Spleen (tissue), 11 donors: ENCODE data around the gene SLC1A2. TPM values are rescaled to one million over a fixed set of nuclear protein-coding genes. Genes with fewer than 3 reads are reported as not detected.
A peak's percentile ranks its signal among the peaks of the same experiment; 100 is the strongest.

Experiments
- DNase-seq: peaks from one replicate; pipeline ENCODE4 v3.0.0-alpha.2; 2020
- H3K27ac ChIP-seq, 8 donors: fragments of 200-600 bp; sonication (generic) in 7 of 8; 1 replicate in 4 of 8; 2 replicates in 4 of 8; pipeline versions ENCODE4 v1.5.0 to v1.8.0; 2016 to 2021; ENCODE audit warnings: inconsistent platforms in 4 of 8, mild to moderate bottlenecking in 4 of 8, moderate library complexity in 1 of 8
- H3K27me3 ChIP-seq, 7 donors: fragments of 200-600 bp; sonication (generic) in 6 of 7; replicated peaks in 1 of 7; 1 replicate in 4 of 7; 2 replicates in 3 of 7; pipeline versions ENCODE4 v1.5.0 to v1.8.0; 2016 to 2021; ENCODE audit warnings: inconsistent platforms in 3 of 7, mild to moderate bottlenecking in 1 of 7
- H3K36me3 ChIP-seq, 6 donors: fragments of 200-600 bp; sonication (generic) in 5 of 6; 1 replicate in 4 of 6; 2 replicates in 2 of 6; pipeline versions ENCODE4 v1.5.0 to v1.8.0; 2016 to 2021; ENCODE audit warnings: inconsistent platforms in 2 of 6
- H3K4me1 ChIP-seq, 6 donors: fragments of 200-600 bp; sonication (generic) in 5 of 6; 1 replicate in 3 of 6; 2 replicates in 3 of 6; pipeline versions ENCODE4 v1.5.0 to v1.8.0; 2016 to 2021; ENCODE audit warnings: inconsistent platforms in 3 of 6
- H3K4me3 ChIP-seq, 8 donors: fragments of 200-600 bp; sonication (generic) in 7 of 8; 1 replicate in 4 of 8; 2 replicates in 4 of 8; pipeline versions ENCODE4 v1.5.0 to v1.8.0; 2016 to 2021; ENCODE audit warnings: inconsistent platforms in 4 of 8, mild to moderate bottlenecking in 4 of 8, moderate library complexity in 2 of 8
- H3K9me3 ChIP-seq, 8 donors: fragments of 200-600 bp; sonication (generic) in 7 of 8; 1 replicate in 4 of 8; 2 replicates in 4 of 8; pipeline versions ENCODE4 v1.5.0 to v1.8.0; 2016 to 2021; ENCODE audit warnings: inconsistent platforms in 4 of 8
- POLR2A ChIP-seq, 3 donors: fragments of 450-650 bp; IDR thresholded peaks; one replicate each; pipeline ENCODE4 v1.5.1; 2017; ENCODE audit warnings: antibody characterized with exemption in 3 of 3, mild to moderate bottlenecking in 1 of 3
- POLR2AphosphoS5 ChIP-seq, 3 donors: sonication (generic); formaldehyde crosslinking; IDR thresholded peaks; one replicate each; pipeline ENCODE4 v1.5.1; 2017; ENCODE audit warnings: antibody characterized with exemption in 3 of 3
- WGBS, 5 donors: extraction: QIAGEN DNeasy Blood & Tissue Kit in 3 of 5; methylation state at CpG; one replicate each; pipeline versions ENCODE4 v1.1.5 to v1.1.7; 2013 to 2018; 5-methylcytosine and 5-hydroxymethylcytosine counted together
- intact Hi-C: fragments of 100-400 bp; cut with DNase I; formaldehyde crosslinking; loops from one replicate; pipeline ENCODE4 v1.15.0; 2023; ENCODE audit warnings: low total_unique reads
- polyA plus RNA-seq, 3 donors: library from polyadenylated mRNA; stranded (reverse); fragments of 200-250 nt; gene quantifications; one replicate each; pipeline ENCODE4 v1.2.1, GENCODE V29; 2013
- total RNA-seq, 7 donors: library from RNA; depleted of rRNA in 3 of 7; stranded (reverse); fragments of >200 nt in 3 of 7; fragmentation: NEBNext Ultra II Directional in 4 of 7; extraction: Animal tissue kit (Norgen Biotek cat#: 25700) in 4 of 7; gene quantifications; one replicate each; pipeline versions ENCODE4 v1.1.0 to v1.2.1, GENCODE V29; 2016 to 2021
- TF ChIP-seq, protein P1 (sequence below), 11 experiments: fragments of 200-600 bp in 7 of 11; fragments of 450-650 bp in 4 of 11; sonication (generic) in 4 of 11; IDR thresholded peaks in 8 of 11; conservative IDR thresholded peaks in 3 of 11; 1 replicate in 7 of 11; 2 replicates in 4 of 11; pipeline versions ENCODE4 v1.4.0 to v1.8.0; 2016 to 2021; ENCODE audit warnings: antibody characterized with exemption in 11 of 11, inconsistent platforms in 4 of 11, mild to moderate bottlenecking in 1 of 11
- donor health status: healthy with polysubstance abuse.
- donor health status: DM: no; HTN: no; CAD: no; lungs with moderate emphysema.
- donor health status: DM: no; HTN: no; CAD: no.
- donor health status: Bipolar disorder and iron deficiency.
- donor health status: healthy.
- donor health status: DM: no; HTN: no; CAD: no.
- donor health status: DM: yes; HTN: yes; CAD: no.

The SLC1A2 gene
- total and polyA plus RNA-seq, 10 donors: 0.26 to 3.8 (median 0.93) TPM

DNA sequence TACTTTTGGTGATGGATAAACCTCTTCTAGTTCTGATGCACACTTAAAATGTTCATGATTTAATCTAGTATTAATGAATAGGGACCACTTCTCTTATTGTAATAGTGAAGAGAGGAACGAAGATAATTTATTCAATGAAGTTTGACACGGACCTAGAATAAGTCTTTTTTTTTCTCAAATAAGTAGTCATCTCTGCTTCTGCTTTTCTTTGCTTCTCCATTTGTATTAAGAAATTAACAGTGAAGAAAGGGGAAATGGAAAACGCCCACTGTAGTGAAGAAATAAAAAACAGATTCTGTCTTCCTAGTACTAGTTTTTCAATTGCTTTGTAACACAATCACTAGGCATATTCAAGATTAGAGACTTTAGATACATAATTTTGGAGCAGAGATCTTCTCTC lies 207.4 kb downstream of the SLC1A2 start:
- Histone ChIP-seq H3K27ac (peak overlapping the region in 7 of 8 donors; percentile 74 to 91 (median 82)), H3K27me3 (no peaks in the 10 kb centered on the region), H3K4me3 (peak overlapping the region in 1 of 8 donors; percentile 38), H3K36me3 (peaks cover 2 to 91% (median 38%) of the 10 kb centered on the region in 6 donors), H3K9me3 (peaks cover 0 to 14% (median 12%) of the 10 kb centered on the region in 8 donors), H3K4me1 (peaks cover 19 to 65% (median 43%) of the 10 kb centered on the region in 6 donors)
- intact Hi-C loops: no loop called here
- WGBS, 5 donors: 31 to 51% (median 49%) methylated on average over 3 of the region's 3 CpGs
- no peak for DNase-seq
- TF ChIP-seq POLR2A (IDR thresholded peaks at IDR 0.05) (no peak), POLR2AphosphoS5 (IDR thresholded peaks at IDR 0.05) (peak in 1 of 3 donors; percentile 15)

DNA sequence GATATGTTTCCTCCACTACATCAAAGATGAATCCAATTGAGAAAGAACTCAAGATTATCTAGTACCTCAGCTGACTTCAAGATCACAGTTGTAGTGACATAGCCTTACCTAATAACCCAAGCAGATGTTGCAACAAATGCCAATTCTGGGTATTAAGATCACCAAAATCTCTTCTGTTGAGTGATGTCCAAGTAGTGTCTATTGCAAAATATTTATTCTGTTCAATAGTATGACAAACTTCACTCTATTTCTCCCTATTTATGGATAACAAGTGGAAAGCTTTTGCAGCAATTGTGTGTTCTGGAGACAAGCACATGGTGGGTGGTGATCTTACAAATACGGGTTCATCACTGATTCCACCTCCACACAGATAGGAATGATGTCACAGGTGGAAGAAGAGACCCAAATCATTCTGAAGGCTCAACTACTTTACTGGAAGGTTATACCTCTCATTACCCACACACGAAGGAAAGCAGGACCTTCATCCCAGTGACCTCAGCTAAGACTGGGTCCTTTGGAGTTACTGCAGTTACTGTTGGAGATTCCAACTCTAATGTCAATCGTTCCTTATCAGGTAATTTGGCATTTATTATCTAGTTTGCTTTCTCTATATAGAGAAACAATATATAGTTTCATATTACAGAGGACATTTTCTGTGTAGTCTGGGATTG lies 208.3 kb downstream of the SLC1A2 start:
- intact Hi-C loops: no loop called here
- H3K4me3 ChIP-seq: no peak overlapping the region
- H3K9me3 ChIP-seq: peaks cover 0 to 14% (median 12%) of the 10 kb centered on the region in 8 donors
- TF ChIP-seq, protein P1, sequence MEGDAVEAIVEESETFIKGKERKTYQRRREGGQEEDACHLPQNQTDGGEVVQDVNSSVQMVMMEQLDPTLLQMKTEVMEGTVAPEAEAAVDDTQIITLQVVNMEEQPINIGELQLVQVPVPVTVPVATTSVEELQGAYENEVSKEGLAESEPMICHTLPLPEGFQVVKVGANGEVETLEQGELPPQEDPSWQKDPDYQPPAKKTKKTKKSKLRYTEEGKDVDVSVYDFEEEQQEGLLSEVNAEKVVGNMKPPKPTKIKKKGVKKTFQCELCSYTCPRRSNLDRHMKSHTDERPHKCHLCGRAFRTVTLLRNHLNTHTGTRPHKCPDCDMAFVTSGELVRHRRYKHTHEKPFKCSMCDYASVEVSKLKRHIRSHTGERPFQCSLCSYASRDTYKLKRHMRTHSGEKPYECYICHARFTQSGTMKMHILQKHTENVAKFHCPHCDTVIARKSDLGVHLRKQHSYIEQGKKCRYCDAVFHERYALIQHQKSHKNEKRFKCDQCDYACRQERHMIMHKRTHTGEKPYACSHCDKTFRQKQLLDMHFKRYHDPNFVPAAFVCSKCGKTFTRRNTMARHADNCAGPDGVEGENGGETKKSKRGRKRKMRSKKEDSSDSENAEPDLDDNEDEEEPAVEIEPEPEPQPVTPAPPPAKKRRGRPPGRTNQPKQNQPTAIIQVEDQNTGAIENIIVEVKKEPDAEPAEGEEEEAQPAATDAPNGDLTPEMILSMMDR (IDR thresholded peaks at IDR 0.05 in 8 of 11, conservative IDR thresholded peaks at IDR 0.05 in 3 of 11): no peak
- TF ChIP-seq POLR2AphosphoS5 (IDR thresholded peaks at IDR 0.05) (no peak), POLR2A (IDR thresholded peaks at IDR 0.05) (no peak)
- H3K4me1 ChIP-seq: peaks cover 19 to 58% (median 43%) of the 10 kb centered on the region in 6 donors
- H3K27ac ChIP-seq: peak overlapping the region in 6 of 8 donors; percentile 76 to 91 (median 84)
- WGBS, 5 donors: 83 to 92% (median 86%) methylated on average over 3 of the region's 3 CpGs
- peaks cover 2 to 91% (median 33%) of the 10 kb centered on the region in 6 donors for H3K36me3 ChIP-seq
- DNase-seq: no peak
- no peaks in the 10 kb centered on the region for H3K27me3 ChIP-seq

DNA sequence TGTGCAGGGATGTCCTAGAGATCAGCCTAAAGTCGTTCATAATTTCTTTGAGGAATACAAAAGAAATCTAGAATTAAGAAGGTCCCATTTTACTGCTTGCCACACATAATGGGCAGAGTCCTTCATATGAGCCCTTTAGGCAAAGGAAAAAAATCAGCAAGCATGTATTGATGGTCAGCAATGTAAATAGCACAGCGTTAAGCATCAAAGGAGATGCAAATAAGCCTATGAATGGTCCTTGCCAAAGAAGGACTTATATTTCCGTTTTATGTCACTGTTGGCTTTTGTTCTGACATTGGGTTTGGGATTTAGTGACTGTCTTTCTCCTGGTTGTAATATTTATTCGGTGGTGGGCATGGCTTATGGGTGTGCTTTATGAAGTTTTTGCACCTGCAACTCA lies 210.6 kb downstream of the SLC1A2 start:
- 66 to 88% (median 82%) methylated on average over 4 of the region's 4 CpGs for WGBS, 5 donors
- Histone ChIP-seq H3K36me3 (peaks cover 0 to 96% (median 38%) of the 10 kb centered on the region in 6 donors), H3K27me3 (no peaks in the 10 kb centered on the region), H3K27ac (no peak overlapping the region), H3K4me3 (no peak overlapping the region), H3K4me1 (peaks cover 9 to 52% (median 29%) of the 10 kb centered on the region in 6 donors), H3K9me3 (peaks cover 0 to 14% (median 12%) of the 10 kb centered on the region in 8 donors)
- no peak for DNase-seq
- intact Hi-C loops: no loop called here
- TF ChIP-seq, protein P1 (IDR thresholded peaks at IDR 0.05 in 8 of 11, conservative IDR thresholded peaks at IDR 0.05 in 3 of 11): no peak
- no peak for TF ChIP-seq POLR2AphosphoS5 (IDR thresholded peaks at IDR 0.05)
- TF ChIP-seq POLR2A (IDR thresholded peaks at IDR 0.05): no peak

DNA sequence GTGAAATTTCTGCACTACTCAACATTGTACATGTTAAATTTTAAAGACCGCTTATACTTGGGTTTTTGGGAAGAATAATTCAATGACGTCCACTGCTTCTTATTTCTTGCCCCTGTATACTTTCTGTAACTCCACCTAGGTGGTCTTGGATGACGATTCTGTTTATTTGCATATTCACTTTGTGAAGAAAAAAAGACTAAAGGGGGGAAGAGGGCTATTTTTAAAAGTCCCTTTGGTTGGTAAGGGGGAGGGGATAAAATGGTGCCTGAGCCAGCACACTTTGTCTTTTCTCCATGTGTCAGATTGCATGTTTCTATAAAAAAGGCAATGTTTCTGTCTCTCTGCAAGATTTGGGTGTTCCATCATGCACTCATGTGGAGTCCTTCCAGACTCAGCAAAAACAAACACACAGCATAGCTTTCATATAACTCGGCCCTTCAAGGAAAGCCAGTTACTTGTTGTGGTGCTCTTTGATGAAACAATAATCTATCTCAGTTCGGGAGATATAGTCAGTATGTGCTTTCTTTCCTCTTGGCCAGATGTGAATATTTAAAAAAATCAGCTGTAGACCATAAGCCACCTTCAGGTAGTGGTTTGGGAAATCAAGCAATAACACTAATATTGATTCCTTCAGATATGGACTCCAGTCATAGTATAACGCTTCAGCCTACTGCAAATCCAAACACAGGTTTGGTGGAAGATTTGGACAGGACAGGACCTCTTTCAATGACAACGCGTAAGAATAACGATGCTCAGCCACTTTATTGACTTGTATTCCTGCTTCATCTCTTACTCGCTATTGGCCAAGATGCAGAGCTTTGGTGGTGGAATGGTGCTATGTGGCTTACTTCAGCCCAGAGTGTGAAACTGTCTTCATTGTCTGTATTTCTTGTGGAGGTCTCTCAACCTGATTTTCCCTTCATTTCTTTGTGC lies 211.6 kb downstream of the SLC1A2 start:
- intact Hi-C loops: no loop called here

More for the DNA sequence above, 211.6 kb downstream of the SLC1A2 start:
- Histone ChIP-seq H3K27ac (no peak overlapping the region), H3K4me1 (peaks cover 9 to 42% (median 20%) of the 10 kb centered on the region in 6 donors), H3K9me3 (peaks cover 0 to 14% (median 12%) of the 10 kb centered on the region in 8 donors), H3K27me3 (no peaks in the 10 kb centered on the region), H3K36me3 (peaks cover 0 to 93% (median 40%) of the 10 kb centered on the region in 6 donors), H3K4me3 (no peak overlapping the region)
- TF ChIP-seq, protein P1 (IDR thresholded peaks at IDR 0.05 in 8 of 11, conservative IDR thresholded peaks at IDR 0.05 in 3 of 11): no peak
- no peak for TF ChIP-seq POLR2AphosphoS5 (IDR thresholded peaks at IDR 0.05)
- TF ChIP-seq POLR2A (IDR thresholded peaks at IDR 0.05): no peak
- no peak for DNase-seq
- WGBS, 5 donors: 89 to 97% (median 91%) methylated on average over 10 of the region's 10 CpGs
